ENCODE measurements around the gene EXOC6B. TPM values are rescaled to one million over a fixed set of nuclear protein-coding genes. Genes with fewer than 3 reads are reported as not detected.

Gene EXOC6B
- total RNA-seq (2014; rRNA removed; shearing (Covaris generic)) (18.3 and 20.7 TPM in 2 replicates), polyA plus RNA-seq (2016; fragmentation: Nextera tagmentation; extraction: Ambion mirVana) (8.9 and 9.0 TPM in 2 replicates)

- H3K4me2 ChIP-seq (ENCODE audit: unreplicated experiment) = peak within 1 kb of the TSS; percentile 98
- peaks cover 22% of the 10 kb centered on the region for H3K4me1 ChIP-seq (ENCODE audit: insufficient read depth)
- H3K9me2 ChIP-seq (ENCODE audit: insufficient read depth) = no peaks in the 10 kb centered on the region
- peak within 1 kb of the TSS; percentile 89 for H2AFZ ChIP-seq
- no peaks in the 10 kb centered on the region for H4K20me1 ChIP-seq (ENCODE audit: insufficient read depth)
- no peaks in the 10 kb centered on the region for H3K27me3 ChIP-seq (replicated peaks; ENCODE audit: insufficient read depth)
- peak within 1 kb of the TSS; percentile 52 for H3K27ac ChIP-seq
- in situ Hi-C loops (cut with MboI) = no loop called here
- H3K9me3 ChIP-seq (ENCODE audit: low read depth) = no peaks in the 10 kb centered on the region
- TF ChIP-seq EZH2phosphoT487 (IDR thresholded peaks at IDR 0.05; ENCODE audit: insufficient read depth, low read depth) = no peak
- no peak for TF ChIP-seq EZH2 (IDR thresholded peaks at IDR 0.05; ENCODE audit: insufficient read depth, poor library complexity, severe bottlenecking)
- H3K9ac ChIP-seq = peak within 1 kb of the TSS; percentile 88
- peaks cover 46% of the 10 kb centered on the region for H3K79me2 ChIP-seq (ENCODE audit: insufficient read depth)
- 1 to 2% methylated on average over 42 to 54 of the region's 71 CpGs for WGBS, 2 experiments (ENCODE audit: low coverage in 1 of 2, low lambda C conversion rate in 2 of 2, missing lambda C conversion rate in 2 of 2)
- DNase-seq = peak; percentile 92
- H3F3A ChIP-seq (ENCODE audit: insufficient read depth) = peaks cover 16% of the 10 kb centered on the region; the same call in 1 of the 2 replicates
- peak within 1 kb of the TSS; percentile 94 for H3K4me3 ChIP-seq
- no peaks in the 10 kb centered on the region for H3K36me3 ChIP-seq (ENCODE audit: low read depth)
These were observed at the start of gene EXOC6B for GRCh38 chr2:72825257-72826155. Gene EXOC6B, minus strand, starts transcription at chr2:72826033.

GRCh38 chr2:72871880-72872279, 46.0 kb upstream of the EXOC6B start:
- Histone ChIP-seq H3K79me2 (ENCODE audit: insufficient read depth) (no peaks in the 10 kb centered on the region), H3K27ac (no peak overlapping the region), H3K4me2 (ENCODE audit: unreplicated experiment) (no peak overlapping the region), H3K9me3 (ENCODE audit: low read depth) (no peaks in the 10 kb centered on the region), H3K9ac (no peak overlapping the region), H3K36me3 (ENCODE audit: low read depth) (no peaks in the 10 kb centered on the region), H3K4me1 (ENCODE audit: insufficient read depth) (no peaks in the 10 kb centered on the region), H3K27me3 (replicated peaks; ENCODE audit: insufficient read depth) (peaks cover 46% of the 10 kb centered on the region), H3K4me3 (no peak overlapping the region), H3F3A (ENCODE audit: insufficient read depth) (no peaks in the 10 kb centered on the region), H2AFZ (no peak overlapping the region), H4K20me1 (ENCODE audit: insufficient read depth) (no peaks in the 10 kb centered on the region), H3K9me2 (ENCODE audit: insufficient read depth) (no peaks in the 10 kb centered on the region)
- no peak for DNase-seq
- in situ Hi-C loops (cut with MboI) = no loop called here
- no peak for TF ChIP-seq EZH2 (IDR thresholded peaks at IDR 0.05; ENCODE audit: insufficient read depth, poor library complexity, severe bottlenecking)
- TF ChIP-seq EZH2phosphoT487 (IDR thresholded peaks at IDR 0.05; ENCODE audit: insufficient read depth, low read depth) = no peak

GRCh38 chr2:72871060-72871459, 45.2 kb upstream of the EXOC6B start:
- Histone ChIP-seq H3K9me3 (ENCODE audit: low read depth) (no peaks in the 10 kb centered on the region), H2AFZ (no peak overlapping the region), H4K20me1 (ENCODE audit: insufficient read depth) (no peaks in the 10 kb centered on the region), H3F3A (ENCODE audit: insufficient read depth) (no peaks in the 10 kb centered on the region), H3K4me2 (ENCODE audit: unreplicated experiment) (no peak overlapping the region), H3K79me2 (ENCODE audit: insufficient read depth) (no peaks in the 10 kb centered on the region), H3K9me2 (ENCODE audit: insufficient read depth) (no peaks in the 10 kb centered on the region), H3K36me3 (ENCODE audit: low read depth) (no peaks in the 10 kb centered on the region), H3K9ac (no peak overlapping the region), H3K27me3 (replicated peaks; ENCODE audit: insufficient read depth) (peaks cover 41% of the 10 kb centered on the region), H3K4me3 (no peak overlapping the region), H3K4me1 (ENCODE audit: insufficient read depth) (no peaks in the 10 kb centered on the region), H3K27ac (no peak overlapping the region)
- 0% methylated on average over 1 of the region's 1 CpG for WGBS, 2 experiments (ENCODE audit: low coverage in 1 of 2, low lambda C conversion rate in 2 of 2, missing lambda C conversion rate in 2 of 2)
- DNase-seq = no peak
- in situ Hi-C loops (cut with MboI) = no loop called here
- no peak for TF ChIP-seq EZH2 (IDR thresholded peaks at IDR 0.05; ENCODE audit: insufficient read depth, poor library complexity, severe bottlenecking)
- no peak for TF ChIP-seq EZH2phosphoT487 (IDR thresholded peaks at IDR 0.05; ENCODE audit: insufficient read depth, low read depth)

GRCh38 chr2:72864500-72864899, 38.7 kb upstream of the EXOC6B start:
- 0 out of 2 replicates have a peak overlapping the region, but pooled peaks have one; percentile 16 for H3K27ac ChIP-seq
- peak; percentile 84 for DNase-seq
- no peaks in the 10 kb centered on the region for H3K9me3 ChIP-seq (ENCODE audit: low read depth)
- H3K36me3 ChIP-seq (ENCODE audit: low read depth) = no peaks in the 10 kb centered on the region
- TF ChIP-seq EZH2phosphoT487 (IDR thresholded peaks at IDR 0.05; ENCODE audit: insufficient read depth, low read depth) (no peak), EZH2 (IDR thresholded peaks at IDR 0.05; ENCODE audit: insufficient read depth, poor library complexity, severe bottlenecking) (no peak)
- H2AFZ ChIP-seq = no peak overlapping the region
- 0 out of 2 replicates have a peak, but pooled peaks cover 4% of the 10 kb centered on the region for H3K4me1 ChIP-seq (ENCODE audit: insufficient read depth)
- WGBS, 2 experiments (ENCODE audit: low coverage in 1 of 2, low lambda C conversion rate in 2 of 2, missing lambda C conversion rate in 2 of 2) = 9 to 14% methylated on average over 2 of the region's 2 CpGs
- no peaks in the 10 kb centered on the region for H3K79me2 ChIP-seq (ENCODE audit: insufficient read depth)
- no peak overlapping the region for H3K9ac ChIP-seq
- H3F3A ChIP-seq (ENCODE audit: insufficient read depth) = 0 out of 2 replicates have a peak, but pooled peaks cover 6% of the 10 kb centered on the region
- H3K4me3 ChIP-seq = no peak overlapping the region
- in situ Hi-C loops (cut with MboI) = no loop called here
- no peaks in the 10 kb centered on the region for H4K20me1 ChIP-seq (ENCODE audit: insufficient read depth)
- H3K4me2 ChIP-seq (ENCODE audit: unreplicated experiment) = no peak overlapping the region
- no peaks in the 10 kb centered on the region for H3K9me2 ChIP-seq (ENCODE audit: insufficient read depth)
- H3K27me3 ChIP-seq (replicated peaks; ENCODE audit: insufficient read depth) = peaks cover 16% of the 10 kb centered on the region
